CD14-positive monocyte (primary cell): ENCODE data around the gene TTC31. TPM values are rescaled to one million over a fixed set of nuclear protein-coding genes. Genes with fewer than 3 reads are reported as not detected.
"Not testable (repeated sequence)": the region's sequence is repeated elsewhere in the genome, so short reads cannot be mapped to it uniquely, and the experiment has no call there.

Experiments
- DNase-seq, 3 donors: peaks; one replicate each; pipeline ENCODE4 v3.0.0-alpha.2; 2011 to 2022
- H2AFZ ChIP-seq: 2 replicates; pipeline ENCODE4 v1.6.0; 2012; ENCODE audit warnings: mild to moderate bottlenecking, low read depth, low read length, inconsistent platforms; ENCODE audit not compliant: insufficient read depth, poor library complexity, severe bottlenecking
- H3K27ac ChIP-seq, 2 donors: 1 replicate in 1 of 2; 2 replicates in 1 of 2; pipeline ENCODE4 v1.5.1; 2012 to 2013; ENCODE audit warnings: low read length in 2 of 2, control low read depth in 1 of 2, inconsistent platforms in 1 of 2, low read depth in 1 of 2, mild to moderate bottlenecking in 1 of 2
- H3K27me3 ChIP-seq, 2 donors: one replicate each; pipeline versions ENCODE4 v1.6.0 to v1.6.1; 2011 to 2013; ENCODE audit warnings: low read length in 2 of 2; ENCODE audit not compliant: control insufficient read depth in 2 of 2, insufficient read depth in 2 of 2
- H3K36me3 ChIP-seq, 2 donors: replicated peaks in 1 of 2; 1 replicate in 1 of 2; 2 replicates in 1 of 2; pipeline versions ENCODE4 v1.5.1 to v1.6.1; 2012 to 2013; ENCODE audit warnings: low read length in 2 of 2, control low read depth in 1 of 2, inconsistent platforms in 1 of 2, mild to moderate bottlenecking in 1 of 2; ENCODE audit not compliant: insufficient read depth in 2 of 2, control insufficient read depth in 1 of 2
- H3K4me1 ChIP-seq, 2 donors: 1 replicate in 1 of 2; 2 replicates in 1 of 2; pipeline versions ENCODE4 v1.5.1 to v1.6.1; 2012 to 2013; ENCODE audit warnings: low read length in 2 of 2, control low read depth in 1 of 2, inconsistent platforms in 1 of 2, mild to moderate bottlenecking in 1 of 2, moderate library complexity in 1 of 2; ENCODE audit not compliant: insufficient read depth in 2 of 2, control insufficient read depth in 1 of 2
- H3K4me2 ChIP-seq: replicated peaks from 2 replicates; pipeline ENCODE3; 2012; ENCODE audit warnings: low read length, moderate library complexity, mild to moderate bottlenecking; ENCODE audit not compliant: poor library complexity, severe bottlenecking; ENCODE audit errors: extremely low read depth
- H3K4me3 ChIP-seq, 3 experiments: fragments of 200-600 bp in 1 of 3; sonication (generic) in 1 of 3; replicated peaks in 1 of 3; 1 replicate in 2 of 3; 2 replicates in 1 of 3; pipeline ENCODE4 v1.5.1; 2011 to 2013; ENCODE audit warnings: low read length in 3 of 3, mild to moderate bottlenecking in 3 of 3, control low read depth in 2 of 3, low read depth in 2 of 3, inconsistent platforms in 1 of 3, moderate library complexity in 1 of 3
- H3K79me2 ChIP-seq: 2 replicates; pipeline ENCODE4 v1.6.0; 2012; ENCODE audit warnings: mild to moderate bottlenecking, control low read depth, inconsistent platforms, low read length, moderate library complexity; ENCODE audit not compliant: insufficient read depth
- H3K9ac ChIP-seq: 2 replicates; pipeline ENCODE4 v1.6.0; 2017; ENCODE audit warnings: low read length, mild to moderate bottlenecking; ENCODE audit not compliant: insufficient read depth, poor library complexity, severe bottlenecking
- H3K9me3 ChIP-seq, 2 donors: replicated peaks in 1 of 2; 1 replicate in 1 of 2; 2 replicates in 1 of 2; pipeline versions ENCODE4 v1.5.1 to v1.6.1; 2012 to 2013; ENCODE audit warnings: low read length in 2 of 2, control low read depth in 1 of 2; ENCODE audit not compliant: control insufficient read depth in 1 of 2, insufficient read depth in 1 of 2
- H4K20me1 ChIP-seq: 2 replicates; pipeline ENCODE4 v1.6.0; 2012; ENCODE audit warnings: mild to moderate bottlenecking, low read length, control low read depth, moderate library complexity; ENCODE audit not compliant: insufficient read depth
- H3K27ac Mint-ChIP-seq, 7 donors: one replicate each; pipeline ENCODE4 v1.8.0; 2020; ENCODE audit warnings: mild to moderate bottlenecking in 7 of 7, mixed read lengths in 7 of 7, moderate library complexity in 6 of 7, inconsistent platforms in 2 of 7
- H3K27me3 Mint-ChIP-seq, 3 donors: one replicate each; pipeline ENCODE4 v1.8.0; 2021 to 2022; ENCODE audit warnings: low read depth in 3 of 3, mild to moderate bottlenecking in 3 of 3, mixed read lengths in 3 of 3, moderate library complexity in 3 of 3, inconsistent platforms in 1 of 3
- H3K36me3 Mint-ChIP-seq, 2 donors: one replicate each; pipeline ENCODE4 v1.8.0; 2020; ENCODE audit warnings: mixed read lengths in 2 of 2, inconsistent platforms in 1 of 2, mild to moderate bottlenecking in 1 of 2
- H3K4me1 Mint-ChIP-seq: one replicate; pipeline ENCODE4 v1.8.0; 2020; ENCODE audit warnings: mild to moderate bottlenecking, mixed read lengths
- H3K4me3 Mint-ChIP-seq, 2 donors: one replicate each; pipeline ENCODE4 v1.8.0; 2020; ENCODE audit warnings: mild to moderate bottlenecking in 2 of 2, mixed read lengths in 2 of 2, moderate library complexity in 1 of 2
- H3K9me3 Mint-ChIP-seq, 7 donors: one replicate each; pipeline ENCODE4 v1.8.0; 2020 to 2022; ENCODE audit warnings: mixed read lengths in 7 of 7, mild to moderate bottlenecking in 6 of 7, moderate library complexity in 6 of 7, inconsistent platforms in 2 of 7
- CTCF ChIP-seq: fragments of 200-600 bp; IDR thresholded peaks from one replicate; pipeline ENCODE4 v1.8.0; 2022; ENCODE audit warnings: antibody characterized with exemption, mild to moderate bottlenecking
- WGBS: methylation state at CpG from one replicate; pipeline ENCODE4 v1.1.5; 2013; ENCODE audit warnings: missing lambda C conversion rate; ENCODE audit not compliant: insufficient coverage; 5-methylcytosine and 5-hydroxymethylcytosine counted together
- intact Hi-C, 2 donors: fragments of 100-400 bp; cut with micrococcal nuclease; formaldehyde crosslinking; loops; one replicate each; pipeline versions ENCODE4 v1.15.0 to v1.15.1; 2023
- polyA plus RNA-seq, 3 donors: library from polyadenylated mRNA; depleted of rRNA in 1 of 3; unstranded in 2 of 3; stranded (reverse) in 1 of 3; fragments of 300-500 nt in 2 of 3; fragments of >200 nt in 1 of 3; fragmentation: Illumina TruSeq in 2 of 3; gene quantifications; 1 replicate in 2 of 3; 2 replicates in 1 of 3; pipeline ENCODE4 v1.2.3, GENCODE V29; 2012 to 2021

TTC31 gene
- polyA plus RNA-seq, 3 donors, result 19.6 to 46.5 (median 21.3) TPM

GRCh38 chr2:74441690-74442482 is 41.0 kb upstream of the TTC31 start, which contains the start of gene RTKN:
Gene RTKN, minus strand, starts transcription at chr2:74441937. Its CDS starts 121 bp downstream, at chr2:74441816.
- Histone ChIP-seq H3K79me2 (no peaks in the 10 kb centered on the region), H3K4me2 (peak within 1 kb of the TSS; percentile 75), H3K27me3 (peaks cover 28 to 59% of the 10 kb centered on the region in 2 donors), H3K27ac (no peak within 1 kb of the TSS), H3K9ac (peak within 1 kb of the TSS; percentile 29), H4K20me1 (no peaks in the 10 kb centered on the region), H2AFZ (peak within 1 kb of the TSS; percentile 79), H3K4me3 (peak within 1 kb of the TSS in 1 of 3 experiments; percentile 69), H3K36me3 (no peaks in the 10 kb centered on the region), H3K9me3 (peaks cover 0 to 19% of the 10 kb centered on the region in 2 donors), H3K4me1 (peaks cover 30 to 33% of the 10 kb centered on the region in 2 donors)
- WGBS, result 9% methylated on average over 66 of the region's 75 CpGs
- no peak for TF ChIP-seq CTCF
- DNase-seq, result no peak
- peaks cover 34% of the 10 kb centered on the region for H3K4me1 Mint-ChIP-seq
- H3K27me3 Mint-ChIP-seq, result peaks cover 42 to 69% (median 52%) of the 10 kb centered on the region in 3 donors
- H3K9me3 Mint-ChIP-seq, result peaks cover 0 to 9% (median 6%) of the 10 kb centered on the region in 7 donors
- intact Hi-C loops, result no loop called here
- peaks cover 4 to 5% of the 10 kb centered on the region in 2 donors for H3K36me3 Mint-ChIP-seq
- no peak within 1 kb of the TSS for H3K27ac Mint-ChIP-seq
- H3K4me3 Mint-ChIP-seq, result peak within 1 kb of the TSS; percentile 69 to 92

- peaks cover 28 to 33% of the 10 kb centered on the region in 2 donors for H3K4me1 ChIP-seq
- H3K4me3 Mint-ChIP-seq, result peak overlapping the region in 1 of 2 donors; percentile 92
- peak overlapping the region; percentile 79 for H2AFZ ChIP-seq
- H3K36me3 Mint-ChIP-seq, H3K79me2 ChIP-seq, intact Hi-C loops, H3K36me3 ChIP-seq, H4K20me1 ChIP-seq, H3K27ac ChIP-seq, H3K9me3 Mint-ChIP-seq, DNase-seq, H3K9ac ChIP-seq, H3K27ac Mint-ChIP-seq: not testable (repeated sequence)
- H3K27me3 Mint-ChIP-seq, result peaks cover 42 to 69% (median 52%) of the 10 kb centered on the region in 3 donors
- peaks cover 28 to 59% of the 10 kb centered on the region in 2 donors for H3K27me3 ChIP-seq
- H3K4me2 ChIP-seq, result peak overlapping the region; percentile 73
- WGBS, result 96% methylated on average over 6 of the region's 16 CpGs
- peaks cover 0 to 19% of the 10 kb centered on the region in 2 donors for H3K9me3 ChIP-seq
- peak overlapping the region in 1 of 3 experiments; percentile 69 for H3K4me3 ChIP-seq
- peaks cover 30% of the 10 kb centered on the region for H3K4me1 Mint-ChIP-seq
These were observed 40.2 kb upstream of the TTC31 start for GRCh38 chr2:74442483-74443297.
